GM10248 (cell line): Measurements from ENCODE around the gene FCGR3B.
"Not testable (repeated sequence)": the region's sequence is repeated elsewhere in the genome, so short reads cannot be mapped to it uniquely, and the experiment has no call there.

Experiments
- CTCF ChIA-PET: fragments of 300-600 bp; sonication (Branson Sonifier 250); formaldehyde crosslinking; extraction: SDS; loops from one replicate; lab custom pipeline; 2021; ENCODE audit warnings: antibody characterized with exemption; lab: Yijun Ruan, JAX
- POLR2A ChIA-PET: fragments of 350-650 bp; sonication (Branson Sonifier 250); formaldehyde crosslinking; extraction: SDS; loops from one replicate; lab custom pipeline; 2020; ENCODE audit warnings: antibody characterized with exemption; lab: Yijun Ruan, JAX
- DNase-seq: peaks from one replicate; pipeline ENCODE4 v3.0.0; 2012; ENCODE audit errors: extremely low spot score

The FCGR3B gene

GRCh38 chr1:161624605-161625004, 6.4 kb downstream of the FCGR3B start:
- POLR2A ChIA-PET, DNase-seq, CTCF ChIA-PET: not testable (repeated sequence)

- CTCF ChIA-PET, POLR2A ChIA-PET, DNase-seq: not testable (repeated sequence)
Measured at GRCh38 chr1:161623401-161624051, 7.5 kb downstream of the FCGR3B start.

DNA sequence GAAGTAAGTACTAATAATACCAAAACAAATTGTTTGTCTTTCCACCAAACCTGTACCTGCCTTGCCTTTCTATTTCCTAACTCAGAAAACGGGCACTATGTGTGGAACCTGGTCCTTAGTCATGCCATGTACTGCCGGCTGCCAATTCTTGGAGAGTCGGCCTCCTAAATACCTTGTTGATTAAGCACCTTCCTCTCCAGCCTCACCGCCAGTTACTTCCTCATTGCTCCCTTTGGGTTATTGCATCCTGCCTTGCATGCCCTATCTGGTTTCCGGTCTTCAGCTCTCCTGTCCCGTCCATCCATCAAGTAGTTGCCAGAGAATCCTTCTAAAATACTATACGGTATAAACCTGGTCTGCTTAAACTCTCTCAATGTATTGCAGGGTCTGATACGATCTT, 8.9 kb downstream of the FCGR3B start:
- CTCF ChIA-PET, DNase-seq, POLR2A ChIA-PET: not testable (repeated sequence)

- CTCF ChIA-PET, POLR2A ChIA-PET: not testable (repeated sequence)
- peak; percentile 47 for DNase-seq
Measured at GRCh38 chr1:161621181-161622000, 9.6 kb downstream of the FCGR3B start.

DNA sequence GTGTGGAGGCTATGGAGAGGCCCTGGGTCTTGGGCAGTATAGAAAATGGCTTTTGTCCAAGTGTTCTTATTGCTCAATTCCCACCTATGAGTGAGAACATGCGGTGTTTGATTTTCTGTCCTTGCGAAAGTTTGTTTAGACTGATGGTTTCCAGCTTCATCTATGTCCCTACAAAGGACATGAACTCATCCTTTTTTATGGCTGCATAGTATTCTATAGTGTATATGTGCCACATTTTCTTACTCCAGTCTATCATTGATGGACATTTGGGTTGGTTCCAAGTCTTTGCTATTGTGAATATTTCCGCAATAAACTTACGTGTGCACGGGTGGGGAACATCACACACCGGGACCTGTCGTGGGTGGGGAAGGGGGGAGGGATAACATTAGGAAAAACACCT, 10.6 kb downstream of the FCGR3B start:
- POLR2A ChIA-PET, DNase-seq, CTCF ChIA-PET: not testable (repeated sequence)

DNA sequence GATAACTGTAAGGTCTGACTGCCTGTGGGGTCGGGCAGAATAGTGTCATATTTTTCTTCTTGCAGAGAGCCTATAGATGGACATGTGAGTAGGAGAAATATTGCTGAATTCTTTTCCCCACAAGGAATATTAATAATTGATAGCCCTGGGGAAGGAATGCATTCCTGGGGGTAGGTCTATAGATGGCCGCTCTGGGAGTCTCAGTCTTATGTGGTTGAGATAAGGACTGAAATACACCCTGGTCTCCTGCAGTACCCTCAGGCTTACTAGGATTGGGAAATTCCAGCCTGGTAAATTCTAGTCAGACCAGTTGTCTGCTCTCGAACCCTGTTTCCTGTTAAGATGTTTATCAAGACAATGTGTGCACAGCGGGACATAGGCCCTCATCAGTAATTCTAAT, 12.5 kb downstream of the FCGR3B start:
- POLR2A ChIA-PET, DNase-seq, CTCF ChIA-PET: not testable (repeated sequence)

GRCh38 chr1:161616417-161616816, 14.6 kb downstream of the FCGR3B start:
- CTCF ChIA-PET, POLR2A ChIA-PET, DNase-seq: not testable (repeated sequence)

DNA sequence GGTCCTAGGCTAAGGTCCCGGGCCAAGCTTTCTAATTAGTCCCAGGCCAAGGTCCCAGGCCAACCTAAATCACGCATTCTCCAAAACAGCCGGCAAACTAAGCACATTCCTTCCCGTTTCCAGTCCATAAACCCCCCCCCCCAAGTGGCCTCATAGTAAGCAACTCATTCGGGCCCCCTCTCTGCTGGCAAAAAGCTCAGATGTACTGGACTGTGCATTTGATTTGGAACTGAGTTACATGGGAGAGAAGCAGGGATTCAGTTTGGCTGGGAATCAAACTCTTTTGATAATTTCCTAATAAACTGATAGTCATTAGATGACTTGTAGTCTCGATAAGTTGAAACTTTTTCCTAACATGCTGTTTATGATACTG, 17.8 kb downstream of the FCGR3B start:
- DNase-seq, CTCF ChIA-PET, POLR2A ChIA-PET: not testable (repeated sequence)

- POLR2A ChIA-PET = not testable (repeated sequence)
- peak; percentile 83 for DNase-seq
- CTCF ChIA-PET = interaction anchor here (1.1 kb wide), 1 partner anchor 113 kb away, joined by 3 read pairs; no protein-coding TSS in a partner anchor
Measured at GRCh38 chr1:161612322-161613141, 18.4 kb downstream of the FCGR3B start.

DNA sequence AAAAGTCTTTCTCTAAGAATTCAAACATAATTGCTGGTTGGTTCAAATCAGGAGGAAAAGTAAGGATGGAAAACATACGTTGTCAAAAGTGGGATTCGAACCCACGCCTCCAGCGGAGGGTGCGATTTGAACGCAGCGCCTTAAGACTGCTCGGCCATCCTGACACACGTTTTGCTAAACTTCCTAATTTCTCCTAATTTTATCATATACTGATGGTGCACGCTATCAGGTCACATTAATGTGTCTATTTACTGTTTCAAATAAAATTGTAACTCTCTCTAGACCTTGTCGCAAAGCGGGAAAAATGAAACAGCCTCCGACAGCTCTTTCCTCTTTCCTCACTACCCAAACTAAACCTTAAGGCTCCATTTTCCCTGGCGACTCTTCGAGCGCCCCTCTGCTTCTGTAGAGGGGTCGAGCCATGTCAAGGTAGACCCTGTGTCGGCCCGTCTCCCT, 19.1 kb downstream of the FCGR3B start:
- CTCF ChIA-PET = interaction anchor here (1.1 kb wide), 1 partner anchor 114 kb away, joined by 3 read pairs; no protein-coding TSS in a partner anchor
- POLR2A ChIA-PET, DNase-seq: not testable (repeated sequence)

DNA sequence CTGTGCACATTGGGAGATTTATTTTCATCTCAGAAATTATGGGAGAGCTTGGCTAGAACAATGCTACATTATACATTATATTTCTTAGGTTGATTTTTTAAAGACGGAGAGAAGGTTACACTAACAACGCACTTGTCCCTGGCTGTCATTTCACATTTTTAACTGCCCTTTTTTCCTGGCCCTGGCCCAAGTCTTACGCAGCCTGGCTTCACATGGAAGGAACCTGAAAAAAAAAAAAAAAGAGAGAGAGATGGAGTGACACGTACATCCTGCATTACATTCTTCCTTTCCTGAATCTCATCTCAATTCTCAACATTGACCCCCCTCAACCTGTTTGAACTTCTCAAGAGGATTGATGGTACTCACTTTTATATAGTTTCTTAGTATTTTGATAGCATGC, 20.8 kb downstream of the FCGR3B start:
- CTCF ChIA-PET, POLR2A ChIA-PET, DNase-seq: not testable (repeated sequence)

DNA sequence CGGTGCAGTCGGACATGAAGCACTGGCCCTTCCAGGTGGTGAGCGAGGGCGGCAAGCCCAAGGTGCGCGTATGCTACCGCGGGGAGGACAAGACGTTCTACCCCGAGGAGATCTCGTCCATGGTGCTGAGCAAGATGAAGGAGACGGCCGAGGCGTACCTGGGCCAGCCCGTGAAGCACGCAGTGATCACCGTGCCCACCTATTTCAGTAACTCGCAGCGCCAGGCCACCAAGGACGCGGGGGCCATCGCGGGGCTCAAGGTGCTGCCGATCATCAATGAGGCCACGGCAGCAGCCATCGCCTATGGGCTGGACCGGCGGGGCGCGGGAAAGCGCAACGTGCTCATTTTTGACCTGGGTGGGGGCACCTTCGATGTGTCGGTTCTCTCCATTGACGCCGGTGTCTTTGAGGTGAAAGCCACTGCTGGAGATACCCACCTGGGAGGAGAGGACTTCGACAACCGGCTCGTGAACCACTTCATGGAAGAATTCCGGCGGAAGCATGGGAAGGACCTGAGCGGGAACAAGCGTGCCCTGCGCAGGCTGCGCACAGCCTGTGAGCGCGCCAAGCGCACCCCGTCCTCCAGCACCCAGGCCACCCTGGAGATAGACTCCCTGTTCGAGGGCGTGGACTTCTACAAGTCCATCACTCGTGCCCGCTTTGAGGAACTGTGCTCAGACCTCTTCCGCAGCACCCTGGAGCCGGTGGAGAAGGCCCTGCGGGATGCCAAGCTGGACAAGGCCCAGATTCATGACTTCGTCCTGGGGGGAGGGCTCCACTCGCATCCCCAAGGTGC, 24.2 kb downstream of the FCGR3B start:
- DNase-seq, CTCF ChIA-PET, POLR2A ChIA-PET: not testable (repeated sequence)

- DNase-seq, POLR2A ChIA-PET, CTCF ChIA-PET: not testable (repeated sequence)
Measured at GRCh38 chr1:161605762-161606540, 25.0 kb downstream of the FCGR3B start.

GRCh38 chr1:161605024-161605423, 26.0 kb downstream of the FCGR3B start:
- POLR2A ChIA-PET, DNase-seq, CTCF ChIA-PET: not testable (repeated sequence)

DNA sequence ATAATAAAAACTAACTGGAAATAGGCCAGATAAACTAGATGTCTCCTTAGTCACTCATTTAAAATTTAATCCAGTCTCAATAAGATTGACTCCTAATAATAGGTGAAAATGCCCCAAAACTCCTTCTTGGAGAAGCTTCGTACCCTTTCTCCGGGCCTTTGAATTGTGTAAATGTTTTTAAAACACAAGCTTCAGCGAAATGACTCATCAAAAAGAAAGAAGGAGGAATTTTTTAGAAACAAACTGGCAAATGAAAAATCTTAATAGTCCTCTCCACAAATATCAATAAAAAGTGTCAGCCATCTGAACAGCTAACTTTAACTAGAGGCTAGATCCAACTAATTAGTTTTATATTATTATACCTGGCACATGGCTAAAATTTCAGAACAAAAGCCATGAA, 33.9 kb downstream of the FCGR3B start:
- DNase-seq, CTCF ChIA-PET, POLR2A ChIA-PET: not testable (repeated sequence)

DNA sequence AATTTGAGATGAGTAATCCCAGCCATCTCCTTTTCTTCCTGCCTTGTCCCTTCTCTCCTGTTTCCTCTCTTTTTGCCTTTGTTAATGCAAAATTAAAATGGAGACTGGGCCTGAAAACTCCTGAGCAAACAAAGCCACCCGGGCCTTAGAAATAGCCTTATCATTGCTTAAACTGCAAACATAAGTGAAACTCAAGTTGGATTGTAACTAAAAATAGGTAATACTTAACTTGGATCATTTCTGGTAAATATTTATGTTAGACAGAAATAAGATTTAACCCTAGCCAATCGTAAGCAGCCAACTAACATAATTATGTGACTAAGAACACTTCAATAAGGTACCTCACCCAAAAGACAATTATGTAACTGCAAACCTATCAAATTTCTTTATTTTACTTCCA, 35.4 kb downstream of the FCGR3B start:
- DNase-seq, POLR2A ChIA-PET, CTCF ChIA-PET: not testable (repeated sequence)

- CTCF ChIA-PET, DNase-seq, POLR2A ChIA-PET: not testable (repeated sequence)
Measured at GRCh38 chr1:161595173-161595572, 35.8 kb downstream of the FCGR3B start.
